K562 (cell line): ENCODE data around the gene PRKAA1. TPM values are rescaled to one million over a fixed set of nuclear protein-coding genes. Genes with fewer than 3 reads are reported as not detected.

Experiments
- CCAR2 ChIP-seq: fragments of 200-400 bp; formaldehyde crosslinking; IDR thresholded peaks from 2 replicates; pipeline ENCODE4 v1.6.1; 2017; ENCODE audit warnings: mild to moderate bottlenecking, low read depth, low read length
- DDX20 ChIP-seq: fragments of 450-650 bp; IDR thresholded peaks from 2 replicates; pipeline ENCODE4 v1.6.1; 2016; ENCODE audit warnings: missing genetic modification characterization, low read depth, mild to moderate bottlenecking, missing compliant biosample characterization, moderate library complexity
- HSF4 ChIP-seq: fragments of 250-450 bp; sonication (Bioruptor Pico); IDR thresholded peaks from 2 replicates; pipeline ENCODE4 v2.1.2; 2022; ENCODE audit warnings: mild to moderate bottlenecking, moderate library complexity, borderline replicate concordance
- PML ChIP-seq: IDR thresholded peaks from 2 replicates; pipeline ENCODE4 v1.6.1; 2012; ENCODE audit warnings: low read length, inconsistent platforms
- SAFB2 ChIP-seq: fragments of 200-400 bp; formaldehyde crosslinking; IDR thresholded peaks from 2 replicates; pipeline ENCODE4 v1.6.1; 2018; ENCODE audit warnings: borderline replicate concordance, low read length, low read depth, moderate library complexity; ENCODE audit not compliant: severe bottlenecking
- SMAD1 ChIP-seq: fragments of 150-350 bp; IDR thresholded peaks from 2 replicates; pipeline ENCODE4 v1.6.1; 2014; ENCODE audit warnings: low read length, low read depth; ENCODE audit not compliant: partially characterized antibody
- SMARCB1 ChIP-seq: IDR thresholded peaks from 2 replicates; pipeline ENCODE4 v1.6.1; 2011; ENCODE audit warnings: improper control_type of control experiment, low read depth; ENCODE audit not compliant: insufficient read length
- SMARCE1 ChIP-seq: fragments of 450-650 bp; IDR thresholded peaks from 2 replicates; pipeline ENCODE4 v1.7.1; 2016; ENCODE audit warnings: mild to moderate bottlenecking
- SMC3 ChIP-seq: conservative IDR thresholded peaks from 2 replicates; pipeline ENCODE4 v1.6.1; 2011; ENCODE audit warnings: low read depth, low read length, improper control_type of control experiment; ENCODE audit not compliant: insufficient read depth
- ZFPM2 ChIP-seq: fragments of 250-450 bp; sonication (Bioruptor Pico); IDR thresholded peaks from 2 replicates; pipeline ENCODE4 v1.5.1; 2022; ENCODE audit warnings: mild to moderate bottlenecking
- ZKSCAN3 ChIP-seq: fragments of 250-450 bp; sonication (Bioruptor Pico); IDR thresholded peaks from 2 replicates; pipeline ENCODE4 v1.4.0; 2020
- ZNF263 ChIP-seq: sonication (generic); formaldehyde crosslinking; IDR thresholded peaks from 2 replicates; pipeline ENCODE4 v1.8.0; 2022; ENCODE audit warnings: mild to moderate bottlenecking, missing genetic modification reagents, borderline replicate concordance
- ZNF780A ChIP-seq: fragments of 250-450 bp; sonication (Bioruptor Pico); IDR thresholded peaks from 2 replicates; pipeline ENCODE4 v1.5.0; 2021; ENCODE audit warnings: mild to moderate bottlenecking
- polyA plus RNA-seq, 8 experiments: library from polyadenylated mRNA; depleted of rRNA in 4 of 8; stranded (reverse) in 5 of 8; unstranded in 3 of 8; fragments of >200 nt; fragmentation: Nextera tagmentation in 2 of 8; fragmentation: Illumina TruSeq in 1 of 8; extraction: Ambion mirVana in 2 of 8; extraction: Trizol in 1 of 8; gene quantifications; 2 replicates each; pipeline versions ENCODE4 v1.2.1 to v1.2.3, GENCODE V29; 2011 to 2014; ENCODE audit warnings: inconsistent platforms in 1 of 8, missing spikeins in 1 of 8
- total RNA-seq, 7 experiments: library from RNA; depleted of rRNA in 6 of 7; stranded (reverse); fragments of >200 nt in 6 of 7; fragmentation: Illumina TruSeq in 2 of 7; extraction: Trizol in 2 of 7; gene quantifications; 2 replicates each; pipeline versions ENCODE4 v1.2.1 to v1.2.3, GENCODE V29; 2011 to 2021; ENCODE audit warnings: low replicate concordance in 1 of 7
- TF ChIP-seq, protein P1 (sequence below): fragments of 450-650 bp; IDR thresholded peaks from 2 replicates; pipeline ENCODE4 v1.6.1; 2018; ENCODE audit not compliant: partially characterized antibody
- TF ChIP-seq, protein P2 (sequence below): fragments of 450-650 bp; IDR thresholded peaks from 2 replicates; pipeline ENCODE4 v1.6.1; 2018; ENCODE audit warnings: mild to moderate bottlenecking, low read depth; ENCODE audit not compliant: partially characterized antibody
- TF ChIP-seq, protein P3 (sequence below): fragments of 250-450 bp; sonication (Bioruptor Pico); IDR thresholded peaks from 2 replicates; pipeline ENCODE4 v1.8.0; 2022; ENCODE audit warnings: inconsistent platforms
- TF ChIP-seq, protein P4 (sequence below): sonication (generic); formaldehyde crosslinking; IDR thresholded peaks from 2 replicates; pipeline ENCODE4 v1.8.1; 2023; ENCODE audit warnings: mild to moderate bottlenecking, missing genetic modification reagents

The PRKAA1 gene
- total and polyA plus RNA-seq, 9 of the 15 experiments (the other 6 are each of a cell fraction or from before 2014, with no cell fraction given): 24.5 to 84.0 (median 51.4) TPM

DNA sequence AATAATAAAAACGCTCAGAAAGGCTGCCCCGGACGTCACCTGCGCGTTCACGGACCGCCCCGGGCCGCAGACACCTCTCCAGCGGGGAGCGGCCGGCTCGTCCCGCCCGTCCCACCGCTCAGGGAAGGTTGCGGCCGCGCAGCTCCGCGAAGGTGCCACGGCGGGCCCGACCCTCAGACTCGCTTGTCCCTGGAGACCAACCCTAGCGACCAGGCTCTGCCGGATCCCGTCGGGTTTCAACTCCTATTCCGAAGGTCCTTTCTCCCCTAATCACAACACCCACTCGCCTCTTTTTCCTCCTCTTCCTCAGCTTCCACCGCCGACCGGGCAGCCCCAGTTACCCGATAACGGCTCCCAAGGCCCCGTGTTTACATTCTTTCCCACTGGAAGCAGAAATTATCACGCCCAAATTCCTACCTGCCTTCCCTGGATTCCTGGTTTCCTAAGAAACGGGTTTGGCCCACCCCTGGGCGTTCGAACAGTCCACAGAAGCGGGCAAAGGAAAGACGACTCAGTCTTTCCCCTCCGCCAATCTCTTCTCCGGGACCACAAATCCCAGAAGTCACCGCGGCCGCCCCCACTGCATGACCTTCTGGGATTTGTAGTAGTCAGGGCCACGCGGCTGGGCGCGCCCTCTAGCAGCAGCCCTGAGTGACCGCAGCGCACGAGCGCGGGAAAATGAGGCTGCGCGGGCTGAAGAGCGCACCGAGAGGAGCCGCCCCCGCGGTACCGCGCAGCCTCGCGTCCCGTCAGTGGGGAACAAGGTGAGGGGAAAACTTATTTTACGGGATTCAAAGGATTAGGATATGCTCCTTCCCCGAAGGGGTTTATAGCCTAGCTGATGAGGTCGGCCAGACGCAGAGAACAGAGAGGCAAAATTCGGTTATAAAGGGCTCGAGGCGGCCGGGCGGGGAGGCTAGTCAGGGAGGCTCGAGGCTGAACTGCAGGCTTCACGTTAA lies 42.5 kb downstream of the PRKAA1 start, which contains the start of gene TTC33 (continued):
- no peak for TF ChIP-seq ZNF780A (CRISPR knock-in tag)
- TF ChIP-seq PML: no peak
- TF ChIP-seq SMARCB1: no peak
- TF ChIP-seq SAFB2: no peak
- no peak for TF ChIP-seq ZFPM2 (CRISPR knock-in tag)
- TF ChIP-seq, protein P1, sequence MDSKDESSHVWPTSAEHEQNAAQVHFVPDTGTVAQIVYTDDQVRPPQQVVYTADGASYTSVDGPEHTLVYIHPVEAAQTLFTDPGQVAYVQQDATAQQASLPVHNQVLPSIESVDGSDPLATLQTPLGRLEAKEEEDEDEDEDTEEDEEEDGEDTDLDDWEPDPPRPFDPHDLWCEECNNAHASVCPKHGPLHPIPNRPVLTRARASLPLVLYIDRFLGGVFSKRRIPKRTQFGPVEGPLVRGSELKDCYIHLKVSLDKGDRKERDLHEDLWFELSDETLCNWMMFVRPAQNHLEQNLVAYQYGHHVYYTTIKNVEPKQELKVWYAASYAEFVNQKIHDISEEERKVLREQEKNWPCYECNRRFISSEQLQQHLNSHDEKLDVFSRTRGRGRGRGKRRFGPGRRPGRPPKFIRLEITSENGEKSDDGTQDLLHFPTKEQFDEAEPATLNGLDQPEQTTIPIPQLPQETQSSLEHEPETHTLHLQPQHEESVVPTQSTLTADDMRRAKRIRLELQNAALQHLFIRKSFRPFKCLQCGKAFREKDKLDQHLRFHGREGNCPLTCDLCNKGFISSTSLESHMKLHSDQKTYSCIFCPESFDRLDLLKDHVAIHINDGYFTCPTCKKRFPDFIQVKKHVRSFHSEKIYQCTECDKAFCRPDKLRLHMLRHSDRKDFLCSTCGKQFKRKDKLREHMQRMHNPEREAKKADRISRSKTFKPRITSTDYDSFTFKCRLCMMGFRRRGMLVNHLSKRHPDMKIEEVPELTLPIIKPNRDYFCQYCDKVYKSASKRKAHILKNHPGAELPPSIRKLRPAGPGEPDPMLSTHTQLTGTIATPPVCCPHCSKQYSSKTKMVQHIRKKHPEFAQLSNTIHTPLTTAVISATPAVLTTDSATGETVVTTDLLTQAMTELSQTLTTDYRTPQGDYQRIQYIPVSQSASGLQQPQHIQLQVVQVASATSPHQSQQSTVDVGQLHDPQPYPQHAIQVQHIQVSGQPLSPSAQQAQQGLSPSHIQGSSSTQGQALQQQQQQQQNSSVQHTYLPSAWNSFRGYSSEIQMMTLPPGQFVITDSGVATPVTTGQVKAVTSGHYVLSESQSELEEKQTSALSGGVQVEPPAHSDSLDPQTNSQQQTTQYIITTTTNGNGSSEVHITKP: peak; percentile 65
- no peak for TF ChIP-seq SMARCE1
- TF ChIP-seq SMC3: 0 out of 2 replicates have a peak, but pooled peaks have one; percentile 30
- no peak for TF ChIP-seq ZKSCAN3 (CRISPR knock-in tag)
- TF ChIP-seq SMAD1: peak; percentile 14
- TF ChIP-seq ZNF263 (CRISPR knock-in tag): peak; percentile 53; the same call in 1 of the 2 replicates
- TF ChIP-seq, protein P2, sequence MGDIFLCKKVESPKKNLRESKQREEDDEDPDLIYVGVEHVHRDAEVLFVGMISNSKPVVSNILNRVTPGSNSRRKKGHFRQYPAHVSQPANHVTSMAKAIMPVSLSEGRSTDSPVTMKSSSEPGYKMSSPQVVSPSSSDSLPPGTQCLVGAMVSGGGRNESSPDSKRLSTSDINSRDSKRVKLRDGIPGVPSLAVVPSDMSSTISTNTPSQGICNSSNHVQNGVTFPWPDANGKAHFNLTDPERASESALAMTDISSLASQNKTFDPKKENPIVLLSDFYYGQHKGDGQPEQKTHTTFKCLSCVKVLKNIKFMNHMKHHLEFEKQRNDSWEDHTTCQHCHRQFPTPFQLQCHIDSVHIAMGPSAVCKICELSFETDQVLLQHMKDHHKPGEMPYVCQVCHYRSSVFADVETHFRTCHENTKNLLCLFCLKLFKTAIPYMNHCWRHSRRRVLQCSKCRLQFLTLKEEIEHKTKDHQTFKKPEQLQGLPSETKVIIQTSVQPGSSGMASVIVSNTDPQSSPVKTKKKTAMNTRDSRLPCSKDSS: no peak
- TF ChIP-seq, protein P3, sequence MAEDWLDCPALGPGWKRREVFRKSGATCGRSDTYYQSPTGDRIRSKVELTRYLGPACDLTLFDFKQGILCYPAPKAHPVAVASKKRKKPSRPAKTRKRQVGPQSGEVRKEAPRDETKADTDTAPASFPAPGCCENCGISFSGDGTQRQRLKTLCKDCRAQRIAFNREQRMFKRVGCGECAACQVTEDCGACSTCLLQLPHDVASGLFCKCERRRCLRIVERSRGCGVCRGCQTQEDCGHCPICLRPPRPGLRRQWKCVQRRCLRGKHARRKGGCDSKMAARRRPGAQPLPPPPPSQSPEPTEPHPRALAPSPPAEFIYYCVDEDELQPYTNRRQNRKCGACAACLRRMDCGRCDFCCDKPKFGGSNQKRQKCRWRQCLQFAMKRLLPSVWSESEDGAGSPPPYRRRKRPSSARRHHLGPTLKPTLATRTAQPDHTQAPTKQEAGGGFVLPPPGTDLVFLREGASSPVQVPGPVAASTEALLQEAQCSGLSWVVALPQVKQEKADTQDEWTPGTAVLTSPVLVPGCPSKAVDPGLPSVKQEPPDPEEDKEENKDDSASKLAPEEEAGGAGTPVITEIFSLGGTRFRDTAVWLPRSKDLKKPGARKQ (CRISPR knock-in tag): peak; percentile 92
- TF ChIP-seq DDX20 (tag): no peak
- no peak for TF ChIP-seq HSF4 (CRISPR knock-in tag)
- TF ChIP-seq, protein P4, sequence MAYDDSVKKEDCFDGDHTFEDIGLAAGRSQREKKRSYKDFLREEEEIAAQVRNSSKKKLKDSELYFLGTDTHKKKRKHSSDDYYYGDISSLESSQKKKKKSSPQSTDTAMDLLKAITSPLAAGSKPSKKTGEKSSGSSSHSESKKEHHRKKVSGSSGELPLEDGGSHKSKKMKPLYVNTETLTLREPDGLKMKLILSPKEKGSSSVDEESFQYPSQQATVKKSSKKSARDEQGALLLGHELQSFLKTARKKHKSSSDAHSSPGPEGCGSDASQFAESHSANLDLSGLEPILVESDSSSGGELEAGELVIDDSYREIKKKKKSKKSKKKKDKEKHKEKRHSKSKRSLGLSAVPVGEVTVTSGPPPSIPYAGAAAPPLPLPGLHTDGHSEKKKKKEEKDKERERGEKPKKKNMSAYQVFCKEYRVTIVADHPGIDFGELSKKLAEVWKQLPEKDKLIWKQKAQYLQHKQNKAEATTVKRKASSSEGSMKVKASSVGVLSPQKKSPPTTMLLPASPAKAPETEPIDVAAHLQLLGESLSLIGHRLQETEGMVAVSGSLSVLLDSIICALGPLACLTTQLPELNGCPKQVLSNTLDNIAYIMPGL: peak; percentile 80
- TF ChIP-seq CCAR2: no peak
